ENCODE measurements around the gene TC2N. TPM values are rescaled to one million over a fixed set of nuclear protein-coding genes. Genes with fewer than 3 reads are reported as not detected.

The TC2N gene
- total RNA-seq, 1 donor: 1.3 TPM

DNA sequence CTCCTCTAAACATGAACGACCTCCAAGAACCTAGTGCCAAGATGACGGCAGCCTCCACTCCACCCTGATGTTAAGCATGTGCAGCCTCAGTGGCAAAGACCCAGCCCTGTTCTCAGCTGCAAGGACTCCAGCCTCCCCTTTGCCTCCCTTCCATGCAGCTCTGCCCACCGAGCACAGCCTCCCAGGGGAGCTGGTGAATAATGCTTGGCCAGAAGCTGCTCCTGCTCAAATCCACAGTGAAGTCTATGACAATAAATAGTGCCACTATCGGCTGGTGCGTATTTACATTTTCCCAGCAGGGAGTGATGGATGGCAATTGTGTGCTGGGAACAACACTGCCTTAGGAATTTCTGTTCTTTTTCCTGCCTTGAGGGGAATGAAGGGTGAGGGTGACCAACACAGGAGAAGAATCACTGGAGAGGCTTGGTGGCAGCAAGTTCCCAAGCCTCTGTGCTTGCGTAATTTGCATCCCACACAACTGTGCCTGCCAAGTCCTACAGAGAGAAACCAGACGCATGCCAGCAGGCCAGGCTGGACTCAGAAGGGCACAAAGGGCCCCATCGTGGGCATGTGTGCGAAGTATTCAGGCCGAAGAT, 29.9 kb upstream of the TC2N start:
- H3K4me3 ChIP-seq (ENCODE audit: low read depth, low read length): no peak overlapping the region
- DNase-seq (ENCODE audit: low read depth): peak; percentile 72
- no peak for TF ChIP-seq CTCF (IDR thresholded peaks at IDR 0.05; ENCODE audit: insufficient read depth, low read depth, low read length)

- DNase-seq (ENCODE audit: low read depth): no peak
- no peak for TF ChIP-seq CTCF (IDR thresholded peaks at IDR 0.05; ENCODE audit: insufficient read depth, low read depth, low read length)
- no peak overlapping the region for H3K4me3 ChIP-seq (ENCODE audit: low read depth, low read length)
Observed at GRCh38 chr14:91896419-91896818, 29.1 kb upstream of the TC2N start.

- H3K4me3 ChIP-seq (ENCODE audit: low read depth, low read length): no peak overlapping the region
- TF ChIP-seq CTCF (IDR thresholded peaks at IDR 0.05; ENCODE audit: insufficient read depth, low read depth, low read length): no peak
- DNase-seq (ENCODE audit: low read depth): no peak
Observed at GRCh38 chr14:91893669-91894068, 26.3 kb upstream of the TC2N start.

GRCh38 chr14:91893007-91893406, 25.7 kb upstream of the TC2N start:
- peak; percentile 60 for TF ChIP-seq CTCF (IDR thresholded peaks at IDR 0.05; ENCODE audit: insufficient read depth, low read depth, low read length)
- no peak for DNase-seq (ENCODE audit: low read depth)
- no peak overlapping the region for H3K4me3 ChIP-seq (ENCODE audit: low read depth, low read length)

DNA sequence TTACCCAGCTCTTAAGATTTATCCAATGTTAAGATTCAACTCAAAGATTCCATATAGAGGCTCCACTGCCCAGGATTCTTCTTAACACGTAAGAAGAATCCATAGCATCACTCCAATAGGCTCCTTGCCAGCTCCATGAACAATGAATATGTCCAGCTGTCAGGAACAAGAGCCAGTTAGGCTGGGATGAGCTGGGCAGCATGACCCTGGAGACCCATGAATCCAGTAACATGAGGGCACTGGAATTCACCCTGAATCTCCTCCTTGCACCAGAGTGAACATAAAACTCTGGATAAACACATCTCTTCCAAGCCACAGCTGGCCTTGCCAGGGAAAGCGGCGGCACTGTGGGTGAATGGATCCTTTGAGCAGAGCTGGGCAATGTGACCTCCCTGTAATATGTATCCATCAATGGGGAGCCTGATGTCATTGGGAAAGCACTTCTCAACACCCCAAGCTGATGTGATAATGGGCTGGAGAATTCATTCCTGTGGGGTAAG, 24.4 kb upstream of the TC2N start:
- TF ChIP-seq CTCF (IDR thresholded peaks at IDR 0.05; ENCODE audit: insufficient read depth, low read depth, low read length): no peak
- no peak for DNase-seq (ENCODE audit: low read depth)

GRCh38 chr14:91891101-91891500, 23.8 kb upstream of the TC2N start:
- TF ChIP-seq CTCF (IDR thresholded peaks at IDR 0.05; ENCODE audit: insufficient read depth, low read depth, low read length): no peak
- no peak for DNase-seq (ENCODE audit: low read depth)
- no peak overlapping the region for H3K4me3 ChIP-seq (ENCODE audit: low read depth, low read length)

More for the DNA sequence above, 24.4 kb upstream of the TC2N start:
- no peak overlapping the region for H3K4me3 ChIP-seq (ENCODE audit: low read depth, low read length)

DNA sequence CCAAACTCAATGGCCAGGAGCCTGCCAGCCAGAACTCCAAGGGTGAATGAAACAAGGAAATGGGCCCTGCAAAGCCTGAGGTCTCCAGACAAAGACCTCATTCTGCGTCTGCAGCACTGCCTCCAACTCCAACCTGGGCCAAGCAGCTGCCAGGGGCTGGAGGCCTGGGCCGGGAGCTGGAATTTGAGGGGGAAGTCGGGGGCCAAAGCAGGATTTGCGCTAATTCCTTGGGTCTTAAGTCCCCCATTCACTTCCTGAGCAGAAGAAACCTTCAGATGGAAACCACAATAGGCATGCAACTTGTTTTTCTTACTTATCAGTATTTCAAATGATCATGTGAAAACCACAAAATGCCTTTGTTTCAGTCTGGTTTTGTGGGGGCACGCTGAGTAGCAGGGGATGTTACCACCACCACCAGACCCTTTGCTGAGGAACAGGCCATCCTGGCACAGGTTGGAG, 23.0 kb upstream of the TC2N start:
- no peak for TF ChIP-seq CTCF (IDR thresholded peaks at IDR 0.05; ENCODE audit: insufficient read depth, low read depth, low read length)
- no peak overlapping the region for H3K4me3 ChIP-seq (ENCODE audit: low read depth, low read length)
- no peak for DNase-seq (ENCODE audit: low read depth)

Data from fibroblast of villous mesenchyme (primary cell).